Spleen (tissue), 11 donors: ENCODE data around the gene LRBA. TPM values are rescaled to one million over a fixed set of nuclear protein-coding genes. Genes with fewer than 3 reads are reported as not detected.

Experiments used
- DNase-seq: peaks from one replicate; pipeline ENCODE4 v3.0.0-alpha.2; 2020
- H3K27ac ChIP-seq, 8 donors: fragments of 200-600 bp; sonication (generic) in 7 of 8; 1 replicate in 4 of 8; 2 replicates in 4 of 8; pipeline versions ENCODE4 v1.5.0 to v1.8.0; 2016 to 2021; ENCODE audit warnings: inconsistent platforms in 4 of 8, mild to moderate bottlenecking in 4 of 8, moderate library complexity in 1 of 8
- H3K27me3 ChIP-seq, 7 donors: fragments of 200-600 bp; sonication (generic) in 6 of 7; replicated peaks in 1 of 7; 1 replicate in 4 of 7; 2 replicates in 3 of 7; pipeline versions ENCODE4 v1.5.0 to v1.8.0; 2016 to 2021; ENCODE audit warnings: inconsistent platforms in 3 of 7, mild to moderate bottlenecking in 1 of 7
- H3K36me3 ChIP-seq, 6 donors: fragments of 200-600 bp; sonication (generic) in 5 of 6; 1 replicate in 4 of 6; 2 replicates in 2 of 6; pipeline versions ENCODE4 v1.5.0 to v1.8.0; 2016 to 2021; ENCODE audit warnings: inconsistent platforms in 2 of 6
- H3K4me1 ChIP-seq, 6 donors: fragments of 200-600 bp; sonication (generic) in 5 of 6; 1 replicate in 3 of 6; 2 replicates in 3 of 6; pipeline versions ENCODE4 v1.5.0 to v1.8.0; 2016 to 2021; ENCODE audit warnings: inconsistent platforms in 3 of 6
- H3K4me3 ChIP-seq, 8 donors: fragments of 200-600 bp; sonication (generic) in 7 of 8; 1 replicate in 4 of 8; 2 replicates in 4 of 8; pipeline versions ENCODE4 v1.5.0 to v1.8.0; 2016 to 2021; ENCODE audit warnings: inconsistent platforms in 4 of 8, mild to moderate bottlenecking in 4 of 8, moderate library complexity in 2 of 8
- H3K9me3 ChIP-seq, 8 donors: fragments of 200-600 bp; sonication (generic) in 7 of 8; 1 replicate in 4 of 8; 2 replicates in 4 of 8; pipeline versions ENCODE4 v1.5.0 to v1.8.0; 2016 to 2021; ENCODE audit warnings: inconsistent platforms in 4 of 8
- CTCF ChIP-seq, 11 experiments: fragments of 200-600 bp in 7 of 11; fragments of 450-650 bp in 4 of 11; sonication (generic) in 4 of 11; IDR thresholded peaks in 8 of 11; conservative IDR thresholded peaks in 3 of 11; 1 replicate in 7 of 11; 2 replicates in 4 of 11; pipeline versions ENCODE4 v1.4.0 to v1.8.0; 2016 to 2021; ENCODE audit warnings: antibody characterized with exemption in 11 of 11, inconsistent platforms in 4 of 11, mild to moderate bottlenecking in 1 of 11
- POLR2A ChIP-seq, 3 donors: fragments of 450-650 bp; IDR thresholded peaks; one replicate each; pipeline ENCODE4 v1.5.1; 2017; ENCODE audit warnings: antibody characterized with exemption in 3 of 3, mild to moderate bottlenecking in 1 of 3
- POLR2AphosphoS5 ChIP-seq, 3 donors: sonication (generic); formaldehyde crosslinking; IDR thresholded peaks; one replicate each; pipeline ENCODE4 v1.5.1; 2017; ENCODE audit warnings: antibody characterized with exemption in 3 of 3
- WGBS, 5 donors: extraction: QIAGEN DNeasy Blood & Tissue Kit in 3 of 5; methylation state at CpG; one replicate each; pipeline versions ENCODE4 v1.1.5 to v1.1.7; 2013 to 2018; 5-methylcytosine and 5-hydroxymethylcytosine counted together
- intact Hi-C: fragments of 100-400 bp; cut with DNase I; formaldehyde crosslinking; loops from one replicate; pipeline ENCODE4 v1.15.0; 2023; ENCODE audit warnings: low total_unique reads
- polyA plus RNA-seq, 3 donors: library from polyadenylated mRNA; stranded (reverse); fragments of 200-250 nt; gene quantifications; one replicate each; pipeline ENCODE4 v1.2.1, GENCODE V29; 2013
- total RNA-seq, 7 donors: library from RNA; depleted of rRNA in 3 of 7; stranded (reverse); fragments of >200 nt in 3 of 7; fragmentation: NEBNext Ultra II Directional in 4 of 7; extraction: Animal tissue kit (Norgen Biotek cat#: 25700) in 4 of 7; gene quantifications; one replicate each; pipeline versions ENCODE4 v1.1.0 to v1.2.1, GENCODE V29; 2016 to 2021
- donor health status: healthy with polysubstance abuse.
- donor health status: DM: no; HTN: no; CAD: no; lungs with moderate emphysema.
- donor health status: DM: no; HTN: no; CAD: no.
- donor health status: Bipolar disorder and iron deficiency.
- donor health status: healthy.
- donor health status: DM: no; HTN: no; CAD: no.
- donor health status: DM: yes; HTN: yes; CAD: no.

LRBA gene
- total and polyA plus RNA-seq, 10 donors, result 8.2 to 84.9 (median 50.5) TPM

GRCh38 chr4:150849016-150849415 is 166.1 kb downstream of the LRBA start:
- intact Hi-C loops, result no loop called here
- Histone ChIP-seq H3K4me3 (no peak overlapping the region), H3K4me1 (peaks cover 0 to 3% (median 0%) of the 10 kb centered on the region in 6 donors), H3K9me3 (no peaks in the 10 kb centered on the region), H3K27ac (no peak overlapping the region), H3K27me3 (no peaks in the 10 kb centered on the region), H3K36me3 (peaks cover 0 to 86% (median 12%) of the 10 kb centered on the region in 6 donors)
- WGBS, 5 donors, result 93 to 97% (median 95%) methylated on average over 1 of the region's 1 CpG
- DNase-seq, result no peak
- TF ChIP-seq POLR2AphosphoS5 (IDR thresholded peaks at IDR 0.05) (no peak), POLR2A (IDR thresholded peaks at IDR 0.05) (no peak), CTCF (IDR thresholded peaks at IDR 0.05 in 8 of 11, conservative IDR thresholded peaks at IDR 0.05 in 3 of 11) (no peak)

- Histone ChIP-seq H3K36me3 (peaks cover 0 to 33% (median 4%) of the 10 kb centered on the region in 6 donors), H3K9me3 (no peaks in the 10 kb centered on the region), H3K27me3 (no peaks in the 10 kb centered on the region), H3K4me1 (peaks cover 0 to 27% (median 15%) of the 10 kb centered on the region in 6 donors), H3K27ac (peak overlapping the region; percentile 16 to 81 (median 58)), H3K4me3 (peak overlapping the region in 1 of 8 donors; percentile 55)
- DNase-seq, result peak; percentile 72
- TF ChIP-seq POLR2AphosphoS5 (IDR thresholded peaks at IDR 0.05) (peak in 1 of 3 donors; percentile 31), CTCF (IDR thresholded peaks at IDR 0.05 in 8 of 11, conservative IDR thresholded peaks at IDR 0.05 in 3 of 11) (peak in 6 of 11 experiments; percentile 14 to 53 (median 43)), POLR2A (IDR thresholded peaks at IDR 0.05) (no peak)
- intact Hi-C loops, result no loop called here
- WGBS, 5 donors, result 55 to 74% (median 69%) methylated on average over 8 of the region's 8 CpGs
Observed at GRCh38 chr4:150828159-150828558, 186.9 kb downstream of the LRBA start.

- Histone ChIP-seq H3K36me3 (peaks cover 0 to 33% (median 4%) of the 10 kb centered on the region in 6 donors), H3K4me3 (no peak overlapping the region), H3K27me3 (no peaks in the 10 kb centered on the region), H3K27ac (peak overlapping the region in 5 of 8 donors; percentile 35 to 81 (median 69)), H3K9me3 (no peaks in the 10 kb centered on the region), H3K4me1 (peaks cover 0 to 27% (median 15%) of the 10 kb centered on the region in 6 donors)
- WGBS, 5 donors, result 73 to 98% (median 89%) methylated on average over 1 of the region's 1 CpG
- TF ChIP-seq CTCF (IDR thresholded peaks at IDR 0.05 in 8 of 11, conservative IDR thresholded peaks at IDR 0.05 in 3 of 11), result no peak
- no peak for TF ChIP-seq POLR2AphosphoS5 (IDR thresholded peaks at IDR 0.05)
- intact Hi-C loops, result no loop called here
- no peak for DNase-seq
Observed at GRCh38 chr4:150827226-150827625, 187.9 kb downstream of the LRBA start.

GRCh38 chr4:150826306-150826705 is 188.8 kb downstream of the LRBA start:
- no peaks in the 10 kb centered on the region for H3K27me3 ChIP-seq

More at GRCh38 chr4:150826306-150826705, 188.8 kb downstream of the LRBA start:
- no peak for DNase-seq
- Histone ChIP-seq H3K4me1 (peaks cover 0 to 27% (median 15%) of the 10 kb centered on the region in 6 donors), H3K4me3 (no peak overlapping the region), H3K36me3 (peaks cover 0 to 33% (median 4%) of the 10 kb centered on the region in 6 donors), H3K27ac (peak overlapping the region in 2 of 8 donors; percentile 20 to 76), H3K9me3 (no peaks in the 10 kb centered on the region)
- intact Hi-C loops, result no loop called here
- TF ChIP-seq POLR2AphosphoS5 (IDR thresholded peaks at IDR 0.05) (no peak), POLR2A (IDR thresholded peaks at IDR 0.05) (no peak)
